Hippocampal formation (tissue), 2 donors: ENCODE data around the gene HKDC1.

Source experiments
- DNase-seq, 2 donors: peaks; one replicate each; lab custom pipeline; 2025; lab: John Stamatoyannopoulos, UW

HKDC1 gene

DNA sequence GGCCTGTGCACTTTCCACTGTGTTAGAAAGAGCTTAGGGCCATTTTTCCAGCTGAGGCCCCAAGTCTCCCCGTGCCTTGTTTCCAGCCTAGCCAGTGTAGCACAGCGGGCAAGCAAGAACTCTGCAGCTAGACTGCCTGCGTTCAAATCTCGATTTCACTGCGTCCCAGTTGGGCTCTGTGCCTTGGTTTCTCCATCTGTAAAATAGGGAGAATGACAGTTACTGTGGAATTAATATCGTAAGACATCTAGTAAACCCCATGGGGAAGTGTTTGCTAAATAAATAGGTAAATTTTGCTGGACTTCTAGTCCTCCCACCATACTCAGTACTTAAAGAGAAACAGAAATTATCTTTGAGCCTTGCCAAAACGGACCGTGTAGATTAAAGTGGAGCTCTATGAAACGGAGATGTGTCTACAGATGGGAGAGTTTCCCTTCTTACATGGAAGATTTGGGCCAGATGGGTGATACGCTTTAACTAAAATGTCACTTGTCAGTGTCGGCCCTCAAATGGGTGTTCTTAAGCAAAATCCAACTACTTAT is 3.5 kb upstream of the HKDC1 start:
- no peak for DNase-seq

DNA sequence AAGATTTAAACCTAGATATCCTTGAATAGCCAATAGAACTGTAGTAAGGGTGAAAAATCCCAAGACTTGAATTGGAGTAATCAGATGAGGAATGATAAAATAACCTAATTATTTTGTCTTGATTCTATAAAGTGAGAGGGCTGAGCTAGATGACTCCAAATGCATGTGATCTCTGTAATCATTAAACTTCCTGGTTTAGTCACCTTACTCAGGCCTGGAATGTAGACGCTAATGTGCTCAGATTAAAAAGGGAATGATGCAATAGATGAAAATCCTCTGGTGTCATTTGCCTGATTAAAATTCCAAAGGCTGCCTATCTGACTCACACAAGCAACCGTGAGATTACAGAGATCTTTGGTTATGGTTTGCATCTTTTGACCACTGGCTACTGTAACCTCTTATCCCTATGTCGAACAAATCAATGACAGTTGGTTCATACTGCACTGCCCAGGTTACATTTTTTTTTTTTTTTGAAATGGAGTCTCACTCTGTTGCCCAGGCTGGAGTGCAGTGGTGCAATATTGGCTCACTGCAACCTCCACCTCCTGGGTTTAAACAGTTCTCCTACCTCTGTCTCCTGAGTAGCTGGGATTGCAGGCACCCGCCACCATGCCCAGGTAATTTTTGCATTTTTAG is 2.9 kb upstream of the HKDC1 start:
- no peak for DNase-seq

DNA sequence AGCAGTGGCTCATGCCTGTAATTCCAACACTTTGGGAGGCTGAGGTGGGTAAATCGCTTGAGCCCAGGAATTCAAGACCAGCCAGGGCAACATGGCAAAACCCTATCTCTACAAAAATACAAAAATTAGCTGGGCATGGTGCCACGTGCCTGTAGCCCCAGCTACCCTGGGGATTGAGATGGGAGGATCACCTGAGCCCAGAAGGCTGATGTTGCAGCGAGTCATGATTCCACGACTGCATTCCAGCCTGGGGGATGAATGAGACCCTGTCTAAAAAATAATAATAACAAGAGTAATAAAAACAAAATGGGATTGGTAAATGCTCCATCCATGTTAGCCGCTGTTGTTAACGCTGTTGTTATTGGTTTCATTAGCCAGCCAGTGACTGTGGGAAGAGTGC is 1.3 kb upstream of the HKDC1 start:
- DNase-seq = no peak

DNA sequence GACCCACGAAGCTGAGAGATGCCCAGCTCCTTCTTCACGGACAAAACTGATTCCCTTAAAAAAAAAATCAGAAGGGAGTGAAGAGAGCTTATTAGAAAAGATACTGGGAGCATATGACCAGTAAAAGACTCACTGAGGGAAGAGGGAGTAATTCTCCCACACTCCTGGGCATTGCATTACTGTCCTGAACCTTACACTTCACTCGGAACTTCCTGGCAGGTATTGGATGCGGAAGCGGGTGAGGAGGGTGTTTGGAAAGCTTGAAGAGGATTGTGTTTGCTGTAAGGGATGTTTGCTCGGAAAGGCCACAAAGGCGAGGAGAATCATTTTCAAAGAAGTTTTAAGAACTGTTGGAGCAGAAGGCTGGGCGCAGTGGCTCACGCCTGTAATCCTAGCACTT is 375 bp downstream of the HKDC1 start:
- no peak for DNase-seq

DNA sequence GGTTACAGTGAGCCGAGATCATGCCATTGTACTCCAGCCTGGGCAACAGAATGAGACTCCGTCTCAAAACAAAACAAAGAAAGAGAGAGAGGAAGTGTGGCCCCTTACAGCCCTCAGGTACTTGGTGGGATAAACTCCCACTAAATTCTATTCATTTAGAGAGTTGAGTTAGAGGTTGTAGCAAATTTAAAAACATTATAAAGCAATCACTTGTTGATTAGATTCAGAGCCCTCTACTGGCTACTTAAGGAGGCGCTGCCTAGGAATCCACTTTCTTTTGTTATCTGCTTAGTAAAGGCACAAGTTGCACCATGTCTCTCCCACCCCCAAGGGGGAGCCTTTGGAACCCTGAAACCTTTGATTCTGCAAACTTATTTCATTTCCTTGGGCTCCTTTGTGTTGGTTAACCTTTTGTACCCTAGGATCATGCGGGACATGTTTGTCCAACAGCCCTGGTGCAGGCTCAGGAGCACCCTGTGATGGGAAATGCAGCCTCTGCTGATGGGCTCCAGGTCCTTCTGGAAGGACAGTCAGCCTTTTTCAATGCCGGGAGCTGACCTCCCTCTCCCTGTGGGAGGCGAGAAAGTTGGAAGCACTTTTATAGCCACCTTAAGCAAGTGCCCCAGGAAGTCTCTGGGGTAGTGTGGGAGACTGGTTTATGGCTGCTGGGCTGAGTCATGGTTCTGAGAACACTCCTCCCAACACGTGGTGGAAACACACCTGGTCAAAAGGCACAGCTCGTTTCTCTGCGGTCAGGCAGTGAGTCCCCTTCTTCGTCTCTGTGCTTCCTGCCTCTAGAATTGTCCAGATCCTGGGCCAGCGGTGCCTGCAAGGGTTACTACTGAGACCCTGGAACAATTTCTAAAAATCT is 2.3 kb downstream of the HKDC1 start:
- peak in 1 of 2 donors; percentile 11 for DNase-seq

DNA sequence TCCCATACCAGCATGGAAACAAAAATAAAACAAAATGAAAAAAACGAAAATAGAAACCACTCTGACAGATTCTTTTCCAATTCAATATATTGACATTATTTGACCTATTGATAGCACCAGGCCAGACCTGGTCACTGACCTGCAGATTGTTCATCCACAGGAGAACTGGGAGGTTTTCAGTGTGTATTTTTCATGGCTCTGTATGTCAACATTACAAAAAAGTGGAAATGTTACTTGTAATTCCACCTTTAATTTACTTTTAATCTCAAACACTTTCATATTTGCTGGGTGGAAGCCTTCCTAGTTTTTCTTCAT is 2.9 kb downstream of the HKDC1 start:
- no peak for DNase-seq

DNA sequence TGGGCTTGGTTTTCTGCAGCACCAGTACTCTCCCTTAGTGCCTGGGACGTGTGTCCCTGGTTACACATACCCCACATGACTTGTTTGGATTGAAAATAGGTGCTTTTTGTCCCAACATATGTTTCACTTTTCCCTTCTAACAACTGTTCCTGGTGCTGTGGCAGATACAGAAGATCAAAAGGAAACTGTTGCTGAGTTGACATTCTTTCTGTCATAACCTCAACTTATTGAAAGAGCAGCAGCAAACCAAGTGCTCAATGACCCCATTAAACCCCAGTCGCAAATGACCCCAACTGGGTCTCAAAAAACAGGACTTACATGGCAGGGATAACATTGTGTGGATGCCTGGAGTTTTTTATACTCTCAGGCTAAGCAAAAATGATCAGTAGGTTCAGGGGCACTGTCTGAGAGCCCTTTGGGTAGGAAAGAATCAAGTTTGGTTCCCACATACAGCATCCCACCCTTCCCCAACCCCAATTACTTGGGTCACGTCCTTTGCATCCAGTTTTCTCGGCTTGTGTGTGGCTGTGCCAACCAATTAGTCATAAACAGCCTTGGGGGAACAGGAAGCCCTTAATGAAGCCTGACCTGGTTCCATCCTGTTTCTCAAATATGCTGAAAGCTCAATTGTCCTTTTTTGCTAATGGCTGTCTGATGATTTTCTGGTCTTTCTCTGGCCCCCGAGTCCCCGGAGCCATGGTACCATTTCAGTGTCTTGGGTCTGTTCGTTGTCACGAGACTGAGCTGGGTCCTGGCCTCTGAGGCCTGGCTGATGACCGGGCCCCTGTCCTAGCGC is 4.9 kb downstream of the HKDC1 start:
- no peak for DNase-seq

DNA sequence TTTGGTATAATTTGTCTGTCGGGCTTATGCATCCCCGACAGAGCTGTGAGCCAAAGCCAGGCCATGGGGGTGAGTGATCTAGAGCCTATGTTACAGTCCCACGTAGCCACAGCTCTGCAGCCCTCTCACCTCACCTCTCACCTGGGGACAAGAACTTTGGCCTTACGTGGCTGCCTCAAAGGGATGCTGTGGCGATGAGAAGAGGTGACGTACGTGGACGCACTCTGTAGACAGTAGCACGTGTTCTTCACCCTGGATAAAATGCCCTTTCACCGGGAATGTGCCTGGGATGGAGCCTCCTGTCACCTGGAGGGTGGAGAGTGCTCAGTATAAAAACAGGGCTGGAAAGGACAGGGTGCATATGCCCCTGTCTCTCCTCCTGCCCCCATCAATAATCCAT is 5.5 kb downstream of the HKDC1 start:
- DNase-seq = no peak

DNA sequence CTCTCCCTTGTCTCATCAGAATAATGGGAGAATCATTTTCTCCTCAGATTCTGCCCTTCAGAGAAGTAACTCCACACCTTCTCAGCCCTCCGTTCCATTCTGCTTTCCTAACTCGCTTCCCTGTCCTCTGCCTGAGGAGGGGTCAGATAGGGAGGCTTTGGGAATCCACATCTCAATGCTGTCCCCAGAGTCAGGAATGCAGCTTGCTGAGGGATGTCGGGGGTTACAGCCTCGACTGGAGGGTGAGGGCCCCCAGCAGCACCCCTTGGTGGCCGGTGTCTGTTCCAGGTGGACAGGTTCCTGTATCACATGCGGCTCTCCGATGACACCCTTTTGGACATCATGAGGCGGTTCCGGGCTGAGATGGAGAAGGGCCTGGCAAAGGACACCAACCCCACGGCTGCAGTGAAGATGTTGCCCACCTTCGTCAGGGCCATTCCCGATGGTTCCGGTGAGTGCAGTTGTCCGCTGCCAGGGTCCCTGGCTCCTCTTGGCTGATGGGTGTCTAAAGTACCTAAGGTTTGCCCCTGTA is 6.9 kb downstream of the HKDC1 start:
- DNase-seq = no peak

DNA sequence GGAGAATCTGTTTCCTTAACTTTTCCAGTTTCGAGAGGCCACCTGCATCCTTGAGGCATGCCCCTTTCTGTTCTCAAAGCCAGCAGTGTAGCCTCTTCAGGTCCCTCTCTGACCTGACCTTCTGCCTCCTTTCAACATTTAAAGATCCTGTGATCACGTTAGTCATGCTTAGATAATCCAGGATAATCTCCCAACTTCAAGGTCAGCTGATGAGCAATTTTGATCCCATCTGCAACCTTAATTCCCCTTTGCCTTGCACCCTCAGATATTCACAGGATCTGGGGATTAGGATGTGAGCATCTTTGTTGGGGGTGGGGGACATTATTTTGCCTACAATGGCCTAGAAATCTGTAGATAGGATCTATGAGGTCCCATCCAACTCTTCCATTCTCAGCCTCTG is 8.0 kb downstream of the HKDC1 start:
- DNase-seq = no peak

DNA sequence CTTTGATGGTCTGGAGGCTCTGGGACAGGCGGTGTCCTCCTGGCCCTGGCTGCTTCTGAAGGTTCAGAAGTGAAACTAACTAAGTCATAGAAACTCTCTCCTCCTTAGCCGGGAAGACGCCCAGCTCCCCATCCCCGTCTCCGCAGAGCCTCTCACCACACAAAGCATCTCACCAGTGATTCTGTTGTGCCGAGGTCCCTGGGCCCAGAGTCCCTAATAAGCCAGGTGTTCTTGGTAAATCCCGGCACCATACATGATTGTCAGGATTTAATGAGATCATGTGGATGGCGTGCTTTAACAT is 9.4 kb downstream of the HKDC1 start:
- no peak for DNase-seq

DNA sequence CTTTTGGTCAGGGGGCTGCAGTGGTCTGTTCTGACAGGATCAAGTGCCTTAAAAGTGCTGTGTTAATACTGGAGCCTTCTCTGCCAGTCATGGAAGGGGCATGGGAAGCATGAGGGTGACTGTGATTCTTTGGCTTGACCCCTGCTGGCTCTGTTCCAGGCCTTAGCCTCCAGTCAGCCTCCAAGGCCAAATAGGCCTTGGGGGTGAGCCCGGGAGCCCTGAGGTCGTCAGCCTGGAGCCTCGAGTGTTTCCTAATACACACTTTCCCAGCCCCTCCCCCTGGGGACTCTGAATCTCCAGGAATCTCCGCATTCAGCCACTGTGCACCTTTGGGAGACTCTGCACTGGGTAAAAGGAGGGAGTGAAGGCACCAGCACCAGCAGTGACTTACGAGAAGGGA is 10.0 kb downstream of the HKDC1 start:
- DNase-seq = no peak

DNA sequence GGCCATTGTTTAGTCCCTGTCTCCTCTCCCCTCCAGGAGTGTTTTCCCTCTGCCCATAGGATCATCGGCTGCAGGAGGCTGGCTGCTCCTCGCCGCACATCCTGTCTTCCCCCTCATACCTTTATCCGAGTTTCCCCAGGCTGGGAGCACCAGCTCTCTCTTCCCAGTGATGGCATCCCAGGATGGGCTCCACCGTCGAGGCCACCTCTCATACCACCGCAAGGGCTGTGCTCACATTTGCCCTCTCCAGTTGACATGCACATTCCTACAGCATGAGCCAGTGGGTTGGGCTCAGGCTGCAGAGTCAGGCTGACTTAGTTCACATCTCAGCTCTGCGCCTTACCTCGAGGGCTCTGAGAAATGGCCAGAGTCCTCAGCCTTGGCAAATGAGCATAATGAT is 12.1 kb downstream of the HKDC1 start:
- no peak for DNase-seq

DNA sequence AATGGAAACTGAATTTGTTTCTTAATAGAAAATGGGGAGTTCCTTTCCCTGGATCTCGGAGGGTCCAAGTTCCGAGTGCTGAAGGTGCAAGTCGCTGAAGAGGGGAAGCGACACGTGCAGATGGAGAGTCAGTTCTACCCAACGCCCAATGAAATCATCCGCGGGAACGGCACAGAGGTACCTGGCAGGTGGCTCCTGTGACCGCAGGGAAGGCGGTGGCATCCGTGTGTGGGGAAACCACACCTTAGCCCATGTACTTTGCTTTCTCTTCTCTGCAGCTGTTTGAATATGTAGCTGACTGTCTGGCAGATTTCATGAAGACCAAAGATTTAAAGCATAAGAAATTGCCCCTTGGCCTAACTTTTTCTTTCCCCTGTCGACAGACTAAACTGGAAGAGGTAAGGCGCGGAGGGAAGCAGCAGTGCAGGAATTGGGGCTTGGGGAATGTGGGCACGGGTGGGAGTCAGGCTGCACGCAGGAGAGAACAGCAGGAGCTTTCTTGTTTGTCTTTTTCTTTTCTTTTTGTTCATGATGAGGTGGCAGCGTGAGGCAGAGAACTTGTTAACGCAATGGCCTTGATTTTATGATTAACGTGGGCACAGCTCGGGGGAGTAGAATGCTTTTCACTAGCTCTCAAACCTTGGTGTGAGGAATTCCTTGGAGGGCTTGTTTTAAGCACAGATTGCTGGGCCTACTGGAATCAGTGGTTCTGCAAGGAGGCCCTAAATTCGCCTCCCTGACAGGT is 12.8 kb downstream of the HKDC1 start:
- no peak for DNase-seq

DNA sequence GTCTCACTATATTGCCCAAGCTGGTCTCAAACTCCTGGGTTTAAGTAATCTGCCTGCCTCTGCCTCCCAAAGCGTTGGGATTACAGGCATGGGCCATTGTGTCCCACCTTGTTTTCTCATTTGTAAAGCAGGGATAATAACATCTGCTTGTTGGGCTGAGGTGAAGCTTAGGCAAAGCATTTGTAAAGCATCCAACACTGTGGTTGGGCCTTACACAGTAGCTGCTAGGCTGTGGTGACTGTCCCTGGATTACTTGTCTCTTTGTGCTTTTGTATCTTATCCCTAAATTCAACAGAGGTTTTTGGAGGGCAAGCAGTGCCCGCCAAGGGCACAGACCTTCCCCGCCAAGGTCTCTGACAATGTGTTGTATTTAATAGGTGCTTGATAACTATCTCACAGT is 14.3 kb downstream of the HKDC1 start:
- no peak for DNase-seq

DNA sequence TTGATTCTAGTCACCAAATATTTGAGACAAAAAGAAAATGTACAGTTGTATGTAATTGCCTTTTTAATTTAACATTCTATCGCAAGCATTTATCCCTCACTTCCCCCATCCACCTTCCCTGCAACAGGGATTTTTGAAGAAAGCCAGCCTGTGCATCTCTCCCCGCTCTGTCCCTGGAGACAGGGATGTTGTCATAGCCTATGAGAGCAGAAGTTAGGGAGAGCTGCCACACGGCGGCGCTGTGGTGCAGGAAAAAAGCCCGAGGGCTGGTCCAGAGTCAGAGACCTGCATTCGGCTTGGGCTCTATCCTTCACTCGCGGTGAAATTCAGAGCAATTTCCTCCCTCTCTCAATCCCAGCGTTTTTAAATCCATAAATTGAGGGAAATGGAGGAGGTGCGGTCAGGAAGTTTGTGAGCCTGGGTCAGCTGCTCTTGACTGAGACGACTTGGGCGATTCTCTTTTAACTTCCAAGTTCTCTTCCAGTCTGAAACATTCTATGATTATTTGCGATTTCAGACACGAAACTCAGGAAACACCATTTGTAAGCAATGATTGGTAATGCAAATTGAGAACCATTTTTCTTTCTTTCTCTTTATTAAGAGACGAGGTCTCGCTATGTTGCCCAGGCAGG is 17.5 kb downstream of the HKDC1 start:
- DNase-seq = peak; percentile 58 to 68

DNA sequence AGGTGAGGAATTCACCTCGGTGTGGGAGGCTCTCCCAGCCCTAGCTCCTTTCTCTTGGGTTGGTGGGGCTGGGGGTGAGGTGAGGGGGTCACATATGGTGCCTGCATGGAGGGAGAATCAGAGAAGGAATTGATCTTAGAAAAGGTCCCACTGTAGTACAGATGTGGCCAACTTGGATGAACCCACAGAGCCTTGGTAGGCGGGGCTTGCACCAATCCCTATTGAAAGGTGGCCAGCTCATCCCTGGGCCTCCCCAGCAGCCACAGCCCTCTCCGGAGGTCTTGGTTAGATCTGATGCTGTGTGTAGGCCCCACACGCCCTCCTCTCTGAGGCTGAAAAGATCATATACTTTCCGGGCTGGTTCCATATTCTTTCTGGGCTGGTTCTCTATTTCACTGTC is 19.0 kb downstream of the HKDC1 start:
- no peak for DNase-seq

DNA sequence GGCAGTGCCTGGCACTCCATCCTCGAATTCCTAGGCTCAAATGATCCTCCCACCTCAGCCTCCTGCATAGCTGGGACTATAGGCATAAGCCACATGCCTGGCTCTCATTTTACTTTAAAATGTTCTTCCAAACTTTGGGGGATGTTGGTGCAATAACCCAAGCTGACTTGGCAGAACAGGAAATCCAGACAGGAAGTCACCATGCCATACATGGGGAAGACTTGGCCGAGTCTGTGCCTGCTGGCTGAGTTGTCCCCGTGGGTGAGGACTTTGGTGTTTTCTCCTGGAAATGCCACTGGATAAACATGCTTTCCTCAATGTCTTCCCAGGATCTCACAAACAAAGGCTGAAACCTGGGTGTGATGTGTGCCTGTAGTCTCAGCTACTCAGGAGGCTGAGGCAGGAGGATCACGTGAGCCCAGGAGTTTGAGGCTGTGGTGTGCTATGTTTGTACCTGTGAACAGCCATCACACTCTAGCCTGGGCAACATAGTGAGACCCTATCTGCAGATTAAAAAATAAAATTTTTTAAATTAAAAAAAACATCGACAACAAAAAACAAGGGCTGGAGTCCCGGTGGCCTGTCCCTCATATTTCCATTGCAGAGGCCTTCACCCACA is 19.8 kb downstream of the HKDC1 start:
- DNase-seq = no peak

DNA sequence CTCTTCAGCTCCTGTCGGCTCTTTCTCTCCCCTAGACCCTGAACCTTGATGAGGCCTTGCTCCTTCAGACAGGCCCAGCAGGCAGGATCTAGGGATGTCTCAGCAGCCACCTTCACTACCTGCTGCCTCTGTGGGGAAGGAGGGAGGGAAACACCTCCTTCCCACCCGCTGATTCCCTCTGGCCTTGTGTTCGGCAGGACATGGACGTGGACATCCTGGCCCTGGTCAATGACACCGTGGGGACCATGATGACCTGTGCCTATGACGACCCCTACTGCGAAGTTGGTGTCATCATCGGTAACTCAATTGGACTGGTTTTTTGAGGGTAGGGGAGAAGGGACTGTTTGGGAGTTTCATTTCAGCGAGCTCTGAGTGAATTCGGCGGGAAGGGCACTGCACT is 20.3 kb downstream of the HKDC1 start:
- no peak for DNase-seq

DNA sequence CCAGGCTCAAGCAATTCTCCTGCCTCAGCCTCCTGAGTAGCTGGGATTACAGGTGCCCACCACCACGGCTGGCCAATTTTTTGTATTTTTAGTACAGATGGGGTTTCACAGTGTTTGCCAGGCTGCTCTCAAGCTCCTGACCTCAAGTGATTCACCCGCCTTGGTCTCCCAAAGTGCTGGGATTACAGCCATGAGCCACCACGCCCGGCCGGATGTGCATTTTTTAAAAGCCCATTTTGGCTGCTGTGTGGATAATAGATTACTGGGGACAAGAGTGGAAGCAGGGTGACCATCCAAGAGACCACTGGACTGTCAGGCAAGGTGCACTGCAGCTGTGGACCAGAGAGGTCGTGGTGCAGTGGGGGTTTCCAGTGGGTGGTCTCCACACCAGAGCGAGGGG is 21.4 kb downstream of the HKDC1 start:
- no peak for DNase-seq
